Endothelial cell of umbilical vein (primary cell): ENCODE measurements around the gene SPATA19.

ENCODE experiments used
- CTCF ChIP-seq, 2 donors: IDR thresholded peaks; 1 replicate in 1 of 2; 2 replicates in 1 of 2; pipeline ENCODE4 v1.5.1; 2011; ENCODE audit warnings: low read length in 2 of 2, mild to moderate bottlenecking in 2 of 2, moderate library complexity in 2 of 2, control low read depth in 1 of 2, inconsistent platforms in 1 of 2, low read depth in 1 of 2; ENCODE audit not compliant: insufficient read depth in 1 of 2; ENCODE audit errors: extremely low read depth in 1 of 2
- EZH2 ChIP-seq: IDR thresholded peaks from 2 replicates; pipeline ENCODE4 v1.6.1; 2012; ENCODE audit warnings: borderline replicate concordance, low read depth, mild to moderate bottlenecking, moderate library complexity, low read length, inconsistent platforms; ENCODE audit not compliant: severe bottlenecking
- GATA2 ChIP-seq: IDR thresholded peaks from 2 replicates; pipeline ENCODE4 v1.7.0; 2011; ENCODE audit warnings: low read depth, mild to moderate bottlenecking, moderate library complexity, mixed read lengths, low read length; ENCODE audit not compliant: insufficient read length, insufficient read depth
- MAX ChIP-seq: IDR thresholded peaks from 2 replicates; pipeline ENCODE4 v1.6.1; 2011; ENCODE audit not compliant: insufficient read depth, insufficient read length
- POLR2A ChIP-seq: IDR thresholded peaks from 2 replicates; pipeline ENCODE4 v1.6.1; 2012; ENCODE audit warnings: low read depth, mild to moderate bottlenecking, control low read depth, low read length
- POLR2AphosphoS5 ChIP-seq: IDR thresholded peaks from 2 replicates; pipeline ENCODE4 v1.6.1; 2012; ENCODE audit warnings: low read depth, mild to moderate bottlenecking, control low read depth, low read length, moderate library complexity; ENCODE audit not compliant: insufficient read depth

GRCh38 chr11:133887692-133888332 lies 42.5 kb upstream of the SPATA19 start:
- no peak for TF ChIP-seq POLR2A
- no peak for TF ChIP-seq CTCF (IDR thresholded peaks at IDR 0.05; ENCODE audit: extremely low read depth in 1 of 2, insufficient read depth in 1 of 2, low read depth in 1 of 2, low read length in 2 of 2)
- TF ChIP-seq POLR2AphosphoS5: no peak
- no peak for TF ChIP-seq EZH2
- TF ChIP-seq MAX: no peak
- TF ChIP-seq GATA2: no peak
